Panc1 (cell line): ENCODE data around the gene CDKL1.

Experiments used
- POLR2AphosphoS5 ChIP-seq: IDR thresholded peaks from 2 replicates; pipeline ENCODE4 v1.6.1; 2012; ENCODE audit warnings: mild to moderate bottlenecking, low read depth, low read length, moderate library complexity
- TF ChIP-seq, protein P1 (sequence below): fragments of 450-650 bp; IDR thresholded peaks from 2 replicates; pipeline ENCODE4 v1.5.1; 2017; ENCODE audit warnings: mild to moderate bottlenecking

DNA sequence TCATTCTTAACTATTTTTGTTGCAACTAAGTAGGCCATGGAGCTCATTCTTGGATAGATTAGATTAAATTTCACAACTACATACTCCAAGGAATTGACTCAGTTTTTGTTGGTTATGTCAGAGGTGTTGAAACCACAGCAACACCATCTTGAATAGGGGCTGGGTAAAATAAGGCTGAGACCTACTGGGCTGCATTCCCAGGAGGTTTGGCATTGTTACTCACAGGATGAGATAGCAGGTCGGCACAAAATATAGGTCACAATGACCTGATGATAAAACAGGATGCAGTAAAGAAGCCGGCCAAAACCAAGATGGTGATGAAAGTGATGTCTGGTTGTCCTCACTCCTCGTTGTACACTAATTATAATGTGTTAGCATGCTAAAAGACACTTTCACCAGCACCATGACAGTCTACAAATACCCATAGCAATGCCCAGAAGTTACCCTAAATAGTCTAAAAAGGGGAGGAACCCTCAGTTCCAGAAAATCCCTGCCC lies 63.6 kb downstream of the CDKL1 start:
- TF ChIP-seq, protein P1, sequence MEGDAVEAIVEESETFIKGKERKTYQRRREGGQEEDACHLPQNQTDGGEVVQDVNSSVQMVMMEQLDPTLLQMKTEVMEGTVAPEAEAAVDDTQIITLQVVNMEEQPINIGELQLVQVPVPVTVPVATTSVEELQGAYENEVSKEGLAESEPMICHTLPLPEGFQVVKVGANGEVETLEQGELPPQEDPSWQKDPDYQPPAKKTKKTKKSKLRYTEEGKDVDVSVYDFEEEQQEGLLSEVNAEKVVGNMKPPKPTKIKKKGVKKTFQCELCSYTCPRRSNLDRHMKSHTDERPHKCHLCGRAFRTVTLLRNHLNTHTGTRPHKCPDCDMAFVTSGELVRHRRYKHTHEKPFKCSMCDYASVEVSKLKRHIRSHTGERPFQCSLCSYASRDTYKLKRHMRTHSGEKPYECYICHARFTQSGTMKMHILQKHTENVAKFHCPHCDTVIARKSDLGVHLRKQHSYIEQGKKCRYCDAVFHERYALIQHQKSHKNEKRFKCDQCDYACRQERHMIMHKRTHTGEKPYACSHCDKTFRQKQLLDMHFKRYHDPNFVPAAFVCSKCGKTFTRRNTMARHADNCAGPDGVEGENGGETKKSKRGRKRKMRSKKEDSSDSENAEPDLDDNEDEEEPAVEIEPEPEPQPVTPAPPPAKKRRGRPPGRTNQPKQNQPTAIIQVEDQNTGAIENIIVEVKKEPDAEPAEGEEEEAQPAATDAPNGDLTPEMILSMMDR = no peak
- TF ChIP-seq POLR2AphosphoS5 = no peak
